NCI-H1417 (cell line): ENCODE measurements around the gene HBD.

Source experiments
- DNase-seq, 3 experiments: peaks; one replicate each; lab custom pipeline; 2025; lab: John Stamatoyannopoulos, UW

Gene HBD

GRCh38 chr11:5232176-5232575, 2.1 kb downstream of the HBD start:
- no peak for DNase-seq

GRCh38 chr11:5231111-5231510, 3.2 kb downstream of the HBD start:
- no peak for DNase-seq

GRCh38 chr11:5230266-5230665, 4.0 kb downstream of the HBD start:
- DNase-seq = no peak

GRCh38 chr11:5229796-5230195, 4.5 kb downstream of the HBD start:
- DNase-seq = no peak

- DNase-seq = no peak
These were observed 4.9 kb downstream of the HBD start for GRCh38 chr11:5229356-5229755.

GRCh38 chr11:5228124-5228523, 6.2 kb downstream of the HBD start:
- DNase-seq = no peak

GRCh38 chr11:5227681-5228080, 6.6 kb downstream of the HBD start:
- no peak for DNase-seq

GRCh38 chr11:5226732-5227310, 7.5 kb downstream of the HBD start, which contains the start of gene HBB:
Gene HBB (minus strand): TSS chr11:5227071. CDS start chr11:5227021, 50 bp downstream.
- DNase-seq = no peak

- DNase-seq = no peak
These were observed 8.8 kb downstream of the HBD start for GRCh38 chr11:5225480-5225871.

- DNase-seq = no peak
These were observed 9.5 kb downstream of the HBD start for GRCh38 chr11:5224538-5225479.

GRCh38 chr11:5223686-5224085, 10.6 kb downstream of the HBD start:
- DNase-seq = no peak

GRCh38 chr11:5223146-5223545, 11.1 kb downstream of the HBD start:
- DNase-seq = no peak

- no peak for DNase-seq
These were observed 23.9 kb downstream of the HBD start for GRCh38 chr11:5210376-5210885.

GRCh38 chr11:5204787-5205186, 29.5 kb downstream of the HBD start:
- DNase-seq = peak in 2 of 3 experiments; percentile 2 to 56

- DNase-seq = no peak
These were observed 30.9 kb downstream of the HBD start for GRCh38 chr11:5203366-5203765.

GRCh38 chr11:5200582-5200981, 33.7 kb downstream of the HBD start, which contains the start of gene OR51V1:
Gene OR51V1 (minus strand): TSS chr11:5200682. CDS start chr11:5200682, 0 bp downstream.
- DNase-seq = no peak

- no peak for DNase-seq
These were observed 36.0 kb downstream of the HBD start for GRCh38 chr11:5198285-5198684.

- DNase-seq = no peak
These were observed 36.7 kb downstream of the HBD start for GRCh38 chr11:5197536-5197935.

- no peak for DNase-seq
These were observed 37.6 kb downstream of the HBD start for GRCh38 chr11:5196731-5197130.

- no peak for DNase-seq
These were observed 38.2 kb downstream of the HBD start for GRCh38 chr11:5196067-5196466.

- no peak for DNase-seq
These were observed 41.5 kb downstream of the HBD start for GRCh38 chr11:5192738-5193137.

GRCh38 chr11:5188201-5188600, 46.1 kb downstream of the HBD start:
- DNase-seq = no peak
